Measurements from ENCODE around the gene SOX6. TPM values are rescaled to one million over a fixed set of nuclear protein-coding genes. Genes with fewer than 3 reads are reported as not detected.

Gene SOX6
- total RNA-seq, 1 donor from 2014 or later: 0.34 TPM

DNA sequence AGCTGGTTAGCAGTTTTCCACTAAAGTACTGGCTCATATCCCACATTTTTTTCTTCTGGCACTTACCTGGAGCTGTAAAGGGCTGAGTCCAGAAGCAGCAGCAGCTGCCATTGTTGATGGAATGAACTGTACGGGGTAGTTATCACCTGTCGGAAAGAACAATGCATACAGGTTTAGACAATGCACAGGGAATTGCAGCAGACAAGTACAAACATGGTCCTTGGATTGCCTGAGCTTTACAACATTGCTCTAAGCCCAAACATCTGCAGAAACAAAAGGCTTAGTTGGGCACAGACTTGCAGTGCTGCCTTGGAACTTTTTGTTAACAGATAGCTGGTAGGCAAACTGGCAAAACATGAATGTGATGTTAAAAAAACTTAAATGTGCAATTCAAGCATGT, 258.8 kb downstream of the SOX6 start:
- Mint-ChIP-seq H3K36me3 (ENCODE audit: low read depth) (no peaks in the 10 kb centered on the region), H3K9me3 (peaks cover 4% of the 10 kb centered on the region), H3K4me3 (ENCODE audit: low read depth) (no peak overlapping the region), H3K27me3 (ENCODE audit: low read depth) (no peaks in the 10 kb centered on the region), H3K27ac (no peak overlapping the region), H3K4me1 (ENCODE audit: low read depth) (no peaks in the 10 kb centered on the region)
- intact Hi-C loops (cut with micrococcal nuclease): no loop called here
- DNase-seq (ENCODE audit: low spot score): no peak

- DNase-seq (ENCODE audit: low spot score): no peak
- Mint-ChIP-seq H3K9me3 (no peaks in the 10 kb centered on the region), H3K4me1 (ENCODE audit: low read depth) (no peaks in the 10 kb centered on the region), H3K27me3 (ENCODE audit: low read depth) (no peaks in the 10 kb centered on the region), H3K36me3 (ENCODE audit: low read depth) (no peaks in the 10 kb centered on the region), H3K4me3 (ENCODE audit: low read depth) (no peak overlapping the region), H3K27ac (no peak overlapping the region)
- intact Hi-C loops (cut with micrococcal nuclease): no loop called here
Measured at GRCh38 chr11:16096336-16096735, 260.0 kb downstream of the SOX6 start.

DNA sequence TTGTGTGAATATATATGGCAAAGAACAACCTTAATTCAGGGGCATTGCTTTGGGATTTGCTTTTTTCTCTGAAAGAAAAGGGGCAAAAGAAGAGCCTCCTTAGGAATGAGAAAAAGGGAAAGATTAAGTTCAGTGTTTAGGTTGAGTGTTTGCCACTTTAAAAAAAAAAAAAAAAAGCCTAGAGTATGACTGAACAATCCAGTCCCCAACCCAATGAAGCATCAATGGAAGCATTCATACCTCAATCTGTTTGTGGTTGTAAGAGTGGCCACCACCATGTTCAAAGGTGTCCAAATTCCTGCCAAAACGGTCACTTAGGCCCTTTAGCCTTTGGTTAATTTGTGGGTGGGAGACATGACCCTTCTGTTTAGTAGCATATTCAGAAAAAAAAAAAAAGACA, 260.6 kb downstream of the SOX6 start:
- no peaks in the 10 kb centered on the region for H3K27me3 Mint-ChIP-seq (ENCODE audit: low read depth)
- no peaks in the 10 kb centered on the region for H3K36me3 Mint-ChIP-seq (ENCODE audit: low read depth)
- no peak overlapping the region for H3K4me3 Mint-ChIP-seq (ENCODE audit: low read depth)
- H3K9me3 Mint-ChIP-seq: no peaks in the 10 kb centered on the region
- H3K27ac Mint-ChIP-seq: no peak overlapping the region
- no peaks in the 10 kb centered on the region for H3K4me1 Mint-ChIP-seq (ENCODE audit: low read depth)
- no peak for DNase-seq (ENCODE audit: low spot score)
- intact Hi-C loops (cut with micrococcal nuclease): no loop called here

DNA sequence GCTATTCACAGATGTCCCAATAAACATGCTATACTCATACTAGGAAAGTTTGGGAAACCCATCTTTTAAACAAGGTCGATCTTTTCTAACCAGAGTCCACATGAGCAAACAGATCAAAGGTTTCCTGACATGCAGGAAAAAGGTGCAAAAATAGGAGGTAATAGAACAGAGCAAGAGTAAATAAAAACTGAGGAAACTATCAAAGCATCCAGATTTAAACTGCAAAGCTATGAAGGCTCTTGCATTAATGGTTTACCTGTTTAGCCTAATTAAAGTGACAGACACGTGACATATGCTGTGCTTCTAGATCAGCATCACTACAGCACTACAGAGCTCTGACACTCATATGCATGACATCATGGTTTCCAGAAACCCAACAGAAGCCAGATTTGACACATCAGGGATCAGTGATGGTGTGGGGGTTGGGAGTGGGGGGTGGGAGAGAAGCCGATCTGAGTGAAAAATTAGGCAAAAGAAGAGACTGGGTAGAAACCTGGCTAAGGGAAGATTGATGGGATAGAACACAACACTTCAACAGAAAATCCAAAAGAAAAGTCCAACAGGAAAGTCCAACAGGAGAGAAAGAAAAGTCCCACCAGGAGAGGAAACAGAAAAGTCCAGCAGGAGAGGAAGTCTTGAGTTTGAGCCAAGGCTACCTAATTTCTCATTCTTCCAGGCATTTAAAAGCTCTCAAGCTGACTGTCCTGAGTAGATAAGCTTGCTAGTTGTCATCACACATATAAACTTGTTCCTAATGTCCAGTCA, 262.3 kb downstream of the SOX6 start:
- no peaks in the 10 kb centered on the region for H3K27me3 Mint-ChIP-seq (ENCODE audit: low read depth)
- H3K4me1 Mint-ChIP-seq (ENCODE audit: low read depth): no peaks in the 10 kb centered on the region
- H3K4me3 Mint-ChIP-seq (ENCODE audit: low read depth): no peak overlapping the region
- intact Hi-C loops (cut with micrococcal nuclease): no loop called here
- no peak for DNase-seq (ENCODE audit: low spot score)
- no peaks in the 10 kb centered on the region for H3K9me3 Mint-ChIP-seq
- no peaks in the 10 kb centered on the region for H3K36me3 Mint-ChIP-seq (ENCODE audit: low read depth)
- no peak overlapping the region for H3K27ac Mint-ChIP-seq

GRCh38 chr11:16091862-16092261, 264.5 kb downstream of the SOX6 start:
- H3K9me3 Mint-ChIP-seq: no peaks in the 10 kb centered on the region
- H3K4me3 Mint-ChIP-seq (ENCODE audit: low read depth): no peak overlapping the region
- H3K4me1 Mint-ChIP-seq (ENCODE audit: low read depth): no peaks in the 10 kb centered on the region
- H3K27me3 Mint-ChIP-seq (ENCODE audit: low read depth): no peaks in the 10 kb centered on the region
- no peak overlapping the region for H3K27ac Mint-ChIP-seq
- no peak for DNase-seq (ENCODE audit: low spot score)
- H3K36me3 Mint-ChIP-seq (ENCODE audit: low read depth): no peaks in the 10 kb centered on the region
- intact Hi-C loops (cut with micrococcal nuclease): no loop called here

DNA sequence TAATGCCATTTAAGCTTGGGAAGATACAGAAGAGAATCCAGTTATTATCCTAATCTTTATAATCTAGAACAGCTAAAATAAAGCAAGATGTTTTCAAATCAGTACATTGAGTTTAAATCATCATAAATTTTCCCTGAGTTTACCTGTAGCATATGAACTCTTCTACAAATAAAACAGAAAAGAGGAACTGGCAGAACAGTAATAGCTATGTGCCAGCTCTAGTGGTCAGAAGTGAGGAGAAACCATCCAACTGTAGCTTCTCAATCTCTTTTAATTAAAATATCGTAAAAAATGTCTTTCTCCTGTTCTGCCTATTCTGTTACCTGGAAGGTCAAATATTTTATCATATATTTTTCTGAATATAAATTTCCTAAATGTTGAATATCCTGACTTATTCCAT, 266.9 kb downstream of the SOX6 start:
- intact Hi-C loops (cut with micrococcal nuclease): no loop called here
- no peak for DNase-seq (ENCODE audit: low spot score)
- Mint-ChIP-seq H3K27me3 (ENCODE audit: low read depth) (no peaks in the 10 kb centered on the region), H3K27ac (no peak overlapping the region), H3K9me3 (no peaks in the 10 kb centered on the region), H3K4me3 (ENCODE audit: low read depth) (no peak overlapping the region), H3K36me3 (ENCODE audit: low read depth) (no peaks in the 10 kb centered on the region), H3K4me1 (ENCODE audit: low read depth) (no peaks in the 10 kb centered on the region)

DNA sequence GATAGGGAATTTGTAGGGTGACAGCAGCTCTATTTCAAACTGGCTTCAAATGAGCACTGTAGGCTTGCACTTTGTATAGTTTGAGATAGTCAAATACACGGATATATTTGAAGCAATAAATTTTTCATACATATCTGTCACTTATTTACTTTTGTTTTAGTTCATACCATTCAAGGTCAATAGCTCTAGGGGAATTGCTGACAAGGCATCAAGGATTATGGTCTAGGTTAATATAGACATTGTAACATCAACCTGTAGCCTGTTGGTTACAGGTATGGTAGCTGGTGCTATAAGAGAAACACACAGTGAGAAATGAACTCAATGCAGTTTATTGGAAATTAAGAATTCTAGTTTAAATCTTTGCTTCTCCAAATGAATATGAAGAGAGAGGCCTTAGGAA, 267.6 kb downstream of the SOX6 start:
- H3K27ac Mint-ChIP-seq: no peak overlapping the region
- no peaks in the 10 kb centered on the region for H3K4me1 Mint-ChIP-seq (ENCODE audit: low read depth)
- H3K4me3 Mint-ChIP-seq (ENCODE audit: low read depth): no peak overlapping the region
- DNase-seq (ENCODE audit: low spot score): no peak
- no peaks in the 10 kb centered on the region for H3K36me3 Mint-ChIP-seq (ENCODE audit: low read depth)
- no peaks in the 10 kb centered on the region for H3K27me3 Mint-ChIP-seq (ENCODE audit: low read depth)
- H3K9me3 Mint-ChIP-seq: no peaks in the 10 kb centered on the region
- intact Hi-C loops (cut with micrococcal nuclease): no loop called here

DNA sequence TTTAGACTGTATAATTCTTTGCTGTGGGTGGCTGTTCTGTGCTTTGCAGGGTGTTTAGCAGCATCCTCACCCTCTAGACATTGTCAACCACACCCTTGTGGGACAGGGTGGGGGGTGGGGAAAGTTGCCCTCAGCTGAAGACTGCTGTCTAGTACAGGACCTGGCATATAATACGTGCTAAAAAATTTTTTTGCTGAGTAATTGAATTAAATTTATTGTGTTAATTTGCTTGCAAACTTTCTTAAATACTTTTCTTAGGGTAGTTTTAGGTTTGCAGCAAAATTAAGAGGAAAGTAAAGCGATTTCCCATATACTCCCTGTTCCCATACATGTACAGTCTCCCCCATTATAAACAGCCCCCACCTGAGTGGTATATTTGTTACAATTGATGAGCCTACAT, 268.5 kb downstream of the SOX6 start:
- Mint-ChIP-seq H3K36me3 (ENCODE audit: low read depth) (no peaks in the 10 kb centered on the region), H3K27ac (no peak overlapping the region), H3K4me3 (ENCODE audit: low read depth) (no peak overlapping the region), H3K4me1 (ENCODE audit: low read depth) (no peaks in the 10 kb centered on the region), H3K9me3 (no peaks in the 10 kb centered on the region), H3K27me3 (ENCODE audit: low read depth) (no peaks in the 10 kb centered on the region)
- intact Hi-C loops (cut with micrococcal nuclease): no loop called here
- no peak for DNase-seq (ENCODE audit: low spot score)

DNA sequence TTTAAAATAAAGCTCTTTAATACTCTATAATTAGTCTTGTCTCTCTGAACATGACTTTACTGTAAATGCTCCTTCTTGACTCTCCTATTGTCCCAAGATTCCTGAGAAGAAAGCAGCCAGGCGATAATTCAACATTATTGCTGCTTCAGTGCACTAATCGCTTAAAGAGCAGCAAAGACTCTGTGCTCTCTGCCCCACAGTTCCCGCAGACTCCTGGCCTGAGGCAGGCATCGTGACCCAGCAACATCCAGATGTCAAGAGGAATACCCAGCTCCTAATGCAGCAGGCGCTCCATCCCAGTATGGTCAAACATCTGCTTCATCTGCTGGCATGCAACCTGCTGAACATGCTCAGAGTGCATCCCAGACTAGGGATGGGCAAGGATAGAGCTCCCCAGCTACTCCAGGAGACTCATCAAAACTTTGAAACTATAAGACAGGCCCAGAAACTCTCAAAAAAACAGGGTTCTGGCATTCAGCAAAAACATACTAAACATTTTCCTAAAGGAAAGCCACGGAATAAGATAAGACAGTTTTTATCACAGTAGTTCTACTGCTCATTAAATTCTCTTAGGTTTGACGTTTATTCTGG, 270.0 kb downstream of the SOX6 start:
- H3K4me1 Mint-ChIP-seq (ENCODE audit: low read depth): no peaks in the 10 kb centered on the region
- DNase-seq (ENCODE audit: low spot score): no peak
- H3K27ac Mint-ChIP-seq: no peak overlapping the region
- intact Hi-C loops (cut with micrococcal nuclease): no loop called here
- no peaks in the 10 kb centered on the region for H3K36me3 Mint-ChIP-seq (ENCODE audit: low read depth)
- H3K4me3 Mint-ChIP-seq (ENCODE audit: low read depth): no peak overlapping the region
- H3K27me3 Mint-ChIP-seq (ENCODE audit: low read depth): no peaks in the 10 kb centered on the region
- no peaks in the 10 kb centered on the region for H3K9me3 Mint-ChIP-seq

DNA sequence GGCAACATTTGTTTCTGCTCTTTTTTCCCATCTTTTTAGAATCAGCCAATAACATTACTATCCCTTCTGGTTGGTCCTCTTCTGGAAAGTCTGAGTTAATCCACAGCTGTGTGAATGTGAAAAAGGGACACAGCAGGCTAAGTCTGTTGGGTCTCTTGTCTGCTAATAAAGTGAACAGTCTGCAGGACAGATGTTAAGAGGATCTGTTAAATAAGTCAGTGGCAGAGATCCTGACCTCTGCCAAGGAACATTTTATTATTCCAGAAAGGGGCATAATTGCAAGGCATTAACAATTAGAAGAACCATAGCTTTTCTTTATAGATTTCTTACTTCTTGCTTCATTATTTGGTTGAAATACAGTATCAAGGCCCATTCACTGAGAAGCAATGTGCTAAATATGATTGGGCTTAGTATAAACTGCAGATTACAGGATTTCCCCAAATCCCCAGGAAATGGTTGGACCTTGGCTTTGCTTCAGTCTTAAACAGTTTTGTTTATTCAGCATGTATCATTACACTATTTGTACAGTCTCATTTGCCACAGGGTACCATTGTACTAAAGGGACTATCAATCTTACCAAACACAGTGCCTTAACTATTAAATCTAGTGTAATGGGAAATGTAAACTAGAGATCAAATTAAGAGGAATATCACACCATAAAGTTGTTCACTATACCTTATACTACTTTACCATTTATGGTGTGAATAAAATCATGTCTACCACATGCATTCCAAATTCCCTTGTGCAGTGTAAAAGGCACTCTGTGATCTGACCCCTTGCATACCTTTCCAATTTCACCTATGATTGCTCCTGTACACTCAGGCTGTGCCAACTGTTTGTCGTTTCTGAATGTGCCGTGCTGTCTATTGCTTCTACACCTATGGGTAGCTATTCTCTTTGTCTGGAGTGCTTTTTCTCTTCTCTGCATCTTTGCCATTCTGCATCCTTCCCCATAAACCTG, 274.0 kb downstream of the SOX6 start:
- Mint-ChIP-seq H3K27ac (no peak overlapping the region), H3K36me3 (ENCODE audit: low read depth) (no peaks in the 10 kb centered on the region), H3K9me3 (peaks cover 5% of the 10 kb centered on the region), H3K4me3 (ENCODE audit: low read depth) (no peak overlapping the region), H3K27me3 (ENCODE audit: low read depth) (no peaks in the 10 kb centered on the region), H3K4me1 (ENCODE audit: low read depth) (no peaks in the 10 kb centered on the region)
- intact Hi-C loops (cut with micrococcal nuclease): no loop called here
- no peak for DNase-seq (ENCODE audit: low spot score)

DNA sequence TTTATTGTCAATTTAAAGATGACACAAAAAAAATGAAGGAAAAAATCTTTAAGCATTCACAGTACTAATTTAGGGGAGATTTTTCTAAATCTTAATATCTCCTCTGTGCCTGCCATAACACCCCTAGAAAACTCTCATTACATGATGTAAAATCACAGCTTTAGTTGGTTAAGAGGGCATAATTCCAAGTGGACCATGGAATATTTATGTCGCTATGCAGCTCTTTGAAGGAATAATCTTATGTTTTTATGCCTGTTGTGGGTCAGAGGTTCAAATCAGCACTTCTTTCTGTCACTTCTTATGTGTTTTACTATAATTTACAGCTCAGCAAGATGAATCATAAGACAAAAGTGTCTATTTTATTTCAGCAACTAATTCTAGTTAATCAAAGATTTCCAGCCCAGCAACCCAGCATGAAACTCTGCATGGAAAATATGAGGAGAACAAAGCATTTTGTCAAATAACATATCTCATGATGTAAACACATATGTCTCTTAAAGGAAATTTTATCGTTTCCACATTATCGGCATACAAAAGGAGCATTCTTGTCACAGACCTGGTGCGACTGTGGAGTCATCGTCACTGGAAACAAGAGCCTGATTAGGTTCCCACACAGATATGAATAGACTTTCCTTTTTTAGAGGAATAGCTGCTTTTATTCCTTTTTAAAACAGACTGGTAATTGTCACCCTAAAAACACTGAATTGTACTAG, 274.8 kb downstream of the SOX6 start:
- Mint-ChIP-seq H3K27me3 (ENCODE audit: low read depth) (no peaks in the 10 kb centered on the region), H3K27ac (no peak overlapping the region), H3K4me1 (ENCODE audit: low read depth) (no peaks in the 10 kb centered on the region), H3K36me3 (ENCODE audit: low read depth) (no peaks in the 10 kb centered on the region), H3K4me3 (ENCODE audit: low read depth) (no peak overlapping the region), H3K9me3 (peaks cover 10% of the 10 kb centered on the region)
- intact Hi-C loops (cut with micrococcal nuclease): no loop called here
- no peak for DNase-seq (ENCODE audit: low spot score)

- no peak for DNase-seq (ENCODE audit: low spot score)
- Mint-ChIP-seq H3K9me3 (peaks cover 10% of the 10 kb centered on the region), H3K4me3 (ENCODE audit: low read depth) (no peak overlapping the region), H3K27ac (no peak overlapping the region), H3K36me3 (ENCODE audit: low read depth) (no peaks in the 10 kb centered on the region), H3K27me3 (ENCODE audit: low read depth) (no peaks in the 10 kb centered on the region), H3K4me1 (ENCODE audit: low read depth) (no peaks in the 10 kb centered on the region)
- intact Hi-C loops (cut with micrococcal nuclease): no loop called here
Measured at GRCh38 chr11:16080688-16081381, 275.5 kb downstream of the SOX6 start.
